Ishikawa (cell line): ENCODE data around the gene SLC26A8.
A peak's percentile ranks its signal among the peaks of the same experiment; 100 is the strongest.

Experiments used
- CEBPB ChIP-seq: IDR thresholded peaks from 2 replicates; pipeline ENCODE4 v1.6.1; 2012
- EGR1 ChIP-seq: IDR thresholded peaks from 2 replicates; pipeline ENCODE4 v1.6.1; 2012
- EP300 ChIP-seq: IDR thresholded peaks from 2 replicates; pipeline ENCODE4 v1.6.1; 2012; ENCODE audit warnings: borderline replicate concordance
- FOXM1 ChIP-seq: IDR thresholded peaks from 2 replicates; pipeline ENCODE4 v1.6.1; 2012; ENCODE audit warnings: low read depth, borderline replicate concordance
- MAX ChIP-seq: IDR thresholded peaks from 2 replicates; pipeline ENCODE4 v1.6.1; 2012
- NFIC ChIP-seq: IDR thresholded peaks from 2 replicates; pipeline ENCODE4 v1.6.1; 2012
- RAD21 ChIP-seq: IDR thresholded peaks from 2 replicates; pipeline ENCODE4 v1.6.1; 2012; ENCODE audit warnings: low read depth
- REST ChIP-seq: IDR thresholded peaks from 2 replicates; pipeline ENCODE4 v1.6.1; 2012; ENCODE audit warnings: low read depth, mild to moderate bottlenecking
- TAF1 ChIP-seq: IDR thresholded peaks from 2 replicates; pipeline ENCODE4 v1.6.1; 2012; ENCODE audit warnings: low read depth, mild to moderate bottlenecking
- TCF12 ChIP-seq: IDR thresholded peaks from 2 replicates; pipeline ENCODE4 v1.6.1; 2012; ENCODE audit warnings: low read depth
- TEAD4 ChIP-seq: IDR thresholded peaks from 2 replicates; pipeline ENCODE4 v1.6.1; 2012
- USF1 ChIP-seq: IDR thresholded peaks from 2 replicates; pipeline ENCODE4 v1.6.1; 2012
- YY1 ChIP-seq: IDR thresholded peaks from 2 replicates; pipeline ENCODE4 v1.6.1; 2012; ENCODE audit warnings: low read depth
- ZBTB7A ChIP-seq: IDR thresholded peaks from 2 replicates; pipeline ENCODE4 v1.6.1; 2012; ENCODE audit warnings: low read depth

The SLC26A8 gene

GRCh38 chr6:35943390-35943789 lies 81.1 kb downstream of the SLC26A8 start:
- TF ChIP-seq RAD21 (no peak), YY1 (no peak), USF1 (no peak), EP300 (no peak), TEAD4 (no peak), MAX (no peak), EGR1 (no peak)

- TF ChIP-seq MAX (no peak), EGR1 (no peak), FOXM1 (no peak), REST (peak; percentile 80)
These were observed 82.1 kb downstream of the SLC26A8 start for GRCh38 chr6:35942355-35942754.

- TF ChIP-seq CEBPB (no peak), EP300 (no peak), TAF1 (no peak)
These were observed 87.6 kb downstream of the SLC26A8 start for GRCh38 chr6:35936681-35937359.

- TF ChIP-seq TCF12 (no peak), REST (no peak), NFIC (no peak), RAD21 (no peak)
These were observed 89.0 kb downstream of the SLC26A8 start for GRCh38 chr6:35935469-35935868.

GRCh38 chr6:35933844-35934243 lies 90.6 kb downstream of the SLC26A8 start:
- TF ChIP-seq MAX (no peak), CEBPB (no peak)

- no peak for TF ChIP-seq EGR1
- TF ChIP-seq CEBPB = no peak
- TF ChIP-seq USF1 = no peak
- TF ChIP-seq RAD21 = no peak
- TF ChIP-seq NFIC = no peak
- no peak for TF ChIP-seq ZBTB7A
- TF ChIP-seq MAX = no peak
These were observed 93.3 kb downstream of the SLC26A8 start for GRCh38 chr6:35931120-35931561.

- TF ChIP-seq CEBPB (no peak), ZBTB7A (no peak), NFIC (no peak), YY1 (no peak), FOXM1 (no peak)
These were observed 94.8 kb downstream of the SLC26A8 start for GRCh38 chr6:35929601-35930000.
